ENCODE measurements around the gene NDUFA12.
A peak's percentile ranks its signal among the peaks of the same experiment; 100 is the strongest.

The NDUFA12 gene

DNA sequence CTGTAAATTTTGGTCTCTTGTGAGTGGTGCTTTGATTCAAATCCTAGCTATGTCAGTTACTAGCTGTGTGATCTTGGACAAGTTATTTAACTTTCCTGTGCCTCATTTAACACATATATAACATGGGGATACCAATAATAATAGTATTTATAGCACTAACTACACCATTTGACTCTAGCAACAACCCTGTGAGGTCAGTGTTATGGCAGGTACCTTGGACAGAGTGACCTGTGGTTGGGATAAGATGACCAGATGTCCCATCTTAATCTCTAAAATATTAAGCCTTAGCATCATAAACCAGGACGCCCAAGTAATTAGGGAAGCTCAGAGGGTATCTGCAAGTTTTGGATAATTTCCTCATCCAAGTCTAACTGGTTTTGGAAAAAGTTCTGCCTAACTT is 73.7 kb downstream of the NDUFA12 start:
- H3K4me3 ChIP-seq (ENCODE audit: low read depth, low read length), result no peak overlapping the region
- TF ChIP-seq, protein P1, sequence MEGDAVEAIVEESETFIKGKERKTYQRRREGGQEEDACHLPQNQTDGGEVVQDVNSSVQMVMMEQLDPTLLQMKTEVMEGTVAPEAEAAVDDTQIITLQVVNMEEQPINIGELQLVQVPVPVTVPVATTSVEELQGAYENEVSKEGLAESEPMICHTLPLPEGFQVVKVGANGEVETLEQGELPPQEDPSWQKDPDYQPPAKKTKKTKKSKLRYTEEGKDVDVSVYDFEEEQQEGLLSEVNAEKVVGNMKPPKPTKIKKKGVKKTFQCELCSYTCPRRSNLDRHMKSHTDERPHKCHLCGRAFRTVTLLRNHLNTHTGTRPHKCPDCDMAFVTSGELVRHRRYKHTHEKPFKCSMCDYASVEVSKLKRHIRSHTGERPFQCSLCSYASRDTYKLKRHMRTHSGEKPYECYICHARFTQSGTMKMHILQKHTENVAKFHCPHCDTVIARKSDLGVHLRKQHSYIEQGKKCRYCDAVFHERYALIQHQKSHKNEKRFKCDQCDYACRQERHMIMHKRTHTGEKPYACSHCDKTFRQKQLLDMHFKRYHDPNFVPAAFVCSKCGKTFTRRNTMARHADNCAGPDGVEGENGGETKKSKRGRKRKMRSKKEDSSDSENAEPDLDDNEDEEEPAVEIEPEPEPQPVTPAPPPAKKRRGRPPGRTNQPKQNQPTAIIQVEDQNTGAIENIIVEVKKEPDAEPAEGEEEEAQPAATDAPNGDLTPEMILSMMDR (conservative IDR thresholded peaks at IDR 0.05; ENCODE audit: low read depth, low read length), result no peak
- DNase-seq (ENCODE audit: low read depth), result no peak

DNA sequence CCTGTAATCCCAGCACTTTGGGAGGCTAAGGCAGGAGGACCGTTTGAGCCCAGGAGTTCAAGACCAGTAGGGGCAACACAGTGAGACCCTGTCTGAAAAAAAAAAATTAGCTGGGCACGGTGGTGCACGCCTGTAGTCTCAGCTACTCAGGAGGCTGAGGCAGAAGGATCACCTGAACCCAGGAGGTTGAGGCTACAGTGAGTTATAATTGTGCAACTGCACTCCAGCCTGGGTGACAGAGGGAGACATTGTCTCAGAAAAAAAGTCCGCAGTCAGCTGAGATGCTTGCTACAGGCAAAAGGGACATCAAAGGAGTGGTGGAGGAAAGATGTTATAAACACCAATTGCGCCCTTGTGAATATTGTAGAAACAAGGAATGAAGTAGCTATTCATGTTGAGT is 77.8 kb downstream of the NDUFA12 start:
- no peak for DNase-seq (ENCODE audit: low read depth)
- TF ChIP-seq, protein P1 (conservative IDR thresholded peaks at IDR 0.05; ENCODE audit: low read depth, low read length), result no peak
- H3K4me3 ChIP-seq (ENCODE audit: low read depth, low read length), result no peak overlapping the region

DNA sequence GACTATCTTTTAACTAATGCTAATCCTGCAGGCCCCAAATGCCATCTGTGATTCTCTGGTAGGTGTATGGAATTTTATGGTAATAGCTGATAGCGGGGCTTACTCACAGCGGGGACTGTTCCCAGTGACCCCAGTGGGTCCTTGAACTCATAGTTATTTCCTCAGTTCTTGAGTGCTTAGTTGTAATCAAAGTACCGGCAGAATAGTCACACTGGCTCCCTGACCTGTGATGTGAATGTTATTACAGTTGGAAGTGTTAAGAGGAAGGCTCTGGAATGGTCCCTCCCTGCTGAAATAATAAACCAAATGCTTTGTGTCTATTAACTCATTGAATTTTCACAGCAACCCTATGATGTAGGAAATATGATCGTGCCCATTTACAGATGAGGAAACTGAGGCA is 78.3 kb downstream of the NDUFA12 start:
- H3K4me3 ChIP-seq (ENCODE audit: low read depth, low read length), result no peak overlapping the region
- no peak for DNase-seq (ENCODE audit: low read depth)
- TF ChIP-seq, protein P1 (conservative IDR thresholded peaks at IDR 0.05; ENCODE audit: low read depth, low read length), result no peak

DNA sequence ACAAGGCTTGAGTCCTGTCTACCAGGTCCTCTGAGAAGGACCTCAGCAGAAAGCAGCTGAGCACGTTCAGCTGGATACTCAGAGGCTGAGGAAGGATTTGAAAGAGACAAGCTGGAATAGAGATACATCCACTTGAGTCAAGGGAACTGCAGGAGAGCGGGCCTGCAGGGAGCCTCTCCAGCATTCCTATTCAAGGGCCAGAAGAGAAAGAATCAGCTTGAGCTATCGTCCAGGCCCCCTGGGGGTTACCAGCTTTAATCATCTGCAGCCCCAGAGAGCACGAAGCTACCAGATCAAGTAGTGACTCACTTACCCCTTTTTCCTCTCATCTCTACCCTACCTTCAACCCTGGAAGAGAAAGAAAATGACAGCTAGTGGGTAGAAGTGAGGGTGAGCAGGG is 80.9 kb downstream of the NDUFA12 start:
- H3K4me3 ChIP-seq (ENCODE audit: low read depth, low read length), result no peak overlapping the region
- TF ChIP-seq, protein P1 (conservative IDR thresholded peaks at IDR 0.05; ENCODE audit: low read depth, low read length), result no peak
- DNase-seq (ENCODE audit: low read depth), result peak; percentile 23
